MG63 (cell line): ENCODE measurements around the gene FES. TPM values are rescaled to one million over a fixed set of nuclear protein-coding genes. Genes with fewer than 3 reads are reported as not detected.
"Not testable (repeated sequence)": the region's sequence is repeated elsewhere in the genome, so short reads cannot be mapped to it uniquely, and the experiment has no call there.

ENCODE experiments used
- DNase-seq: peaks from one replicate; pipeline ENCODE4 v3.0.0-alpha.2; 2020
- H3K27me3 ChIP-seq: fragments of 250-450 bp; sonication (Bioruptor Pico); 2 replicates; pipeline ENCODE4 v1.5.1; 2020; ENCODE audit warnings: mild to moderate bottlenecking, moderate library complexity
- H3K36me3 ChIP-seq: fragments of 250-450 bp; sonication (Bioruptor Pico); 2 replicates; pipeline ENCODE4 v1.5.1; 2020; ENCODE audit warnings: mild to moderate bottlenecking, moderate library complexity
- H3K4me3 ChIP-seq: fragments of 250-450 bp; sonication (Bioruptor Pico); 2 replicates; pipeline ENCODE4 v1.5.1; 2020; ENCODE audit warnings: mild to moderate bottlenecking, moderate library complexity
- H3K9me3 ChIP-seq: fragments of 250-450 bp; sonication (Bioruptor Pico); 2 replicates; pipeline ENCODE4 v1.5.1; 2020; ENCODE audit warnings: mild to moderate bottlenecking, moderate library complexity
- total RNA-seq: library from RNA; depleted of rRNA; stranded (reverse); fragments of >200 nt; shearing (Covaris generic); gene quantifications from 2 replicates; pipeline ENCODE4 v1.2.3, GENCODE V29; 2014; ENCODE audit warnings: low replicate concordance; rRNA removed

The FES gene
- total RNA-seq = 10.5 and 13.7 TPM in 2 replicates

DNA sequence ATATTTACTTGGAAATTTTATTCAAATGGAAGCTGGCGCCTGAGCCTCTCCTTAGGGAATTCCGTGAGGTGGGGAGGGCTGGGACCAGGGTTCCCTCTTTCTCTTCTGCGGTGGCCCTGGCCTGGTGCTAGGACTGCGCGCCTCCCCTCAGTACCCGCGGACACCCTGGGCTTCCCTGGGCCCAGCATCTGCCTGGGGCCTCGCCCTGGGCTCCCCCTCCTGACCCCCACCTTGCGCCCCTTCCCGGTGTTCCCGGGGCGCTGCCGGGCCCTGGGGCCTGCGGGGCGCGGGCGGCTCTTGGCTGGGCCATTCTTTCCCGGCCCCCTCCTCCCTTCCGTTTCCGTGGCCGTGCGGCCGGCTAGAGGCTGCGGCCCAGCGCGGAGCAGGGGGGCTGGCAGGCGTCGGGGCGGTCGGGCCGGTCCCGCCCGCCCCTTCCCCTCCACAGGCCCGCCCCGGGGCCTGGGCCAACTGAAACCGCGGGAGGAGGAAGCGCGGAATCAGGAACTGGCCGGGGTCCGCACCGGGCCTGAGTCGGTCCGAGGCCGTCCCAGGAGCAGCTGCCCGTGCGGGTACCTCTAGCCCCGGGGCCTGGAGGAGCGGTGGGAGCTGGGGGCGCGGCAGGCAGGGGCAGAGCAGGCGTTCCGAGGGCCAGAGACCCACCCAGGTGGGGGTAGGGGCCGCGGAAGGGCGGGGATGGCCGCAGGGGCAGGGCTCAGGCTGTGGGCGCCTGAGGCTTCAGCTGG is at the start of gene FES:
Gene FES (plus strand): TSS at position 529 of the 743 bp plus-strand sequence. CDS start 542 bp downstream, outside the sequence.
- peak within 1 kb of the TSS; percentile 37 for H3K4me3 ChIP-seq
- peak; percentile 69 for DNase-seq
- H3K36me3 ChIP-seq = peaks cover 3% of the 10 kb centered on the region; the same call in 1 of the 2 replicates
- H3K9me3 ChIP-seq = no peaks in the 10 kb centered on the region
- no peaks in the 10 kb centered on the region for H3K27me3 ChIP-seq

DNA sequence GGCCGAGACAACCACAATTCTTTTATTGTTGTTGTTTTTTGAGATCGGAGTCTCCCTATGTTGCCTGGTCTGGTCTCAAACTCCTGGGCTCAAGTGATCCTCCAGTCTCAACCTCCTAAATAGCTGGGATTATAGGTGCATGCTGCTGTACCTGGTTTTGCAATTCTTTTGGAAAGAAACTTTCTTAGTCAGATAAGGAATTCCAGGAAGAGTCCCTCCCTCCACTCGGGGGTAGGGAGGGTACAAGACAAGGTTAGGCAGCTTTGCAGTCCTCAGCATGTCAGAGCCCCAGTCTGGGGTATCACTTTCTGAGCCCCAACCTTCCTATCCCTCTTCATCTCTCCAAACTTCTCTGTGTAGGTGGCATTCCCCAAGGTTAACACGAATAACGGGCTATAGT is 49.7 kb upstream of the FES start:
- Histone ChIP-seq H3K4me3 (no peak overlapping the region), H3K36me3 (no peaks in the 10 kb centered on the region), H3K9me3 (no peaks in the 10 kb centered on the region), H3K27me3 (no peaks in the 10 kb centered on the region)
- no peak for DNase-seq

DNA sequence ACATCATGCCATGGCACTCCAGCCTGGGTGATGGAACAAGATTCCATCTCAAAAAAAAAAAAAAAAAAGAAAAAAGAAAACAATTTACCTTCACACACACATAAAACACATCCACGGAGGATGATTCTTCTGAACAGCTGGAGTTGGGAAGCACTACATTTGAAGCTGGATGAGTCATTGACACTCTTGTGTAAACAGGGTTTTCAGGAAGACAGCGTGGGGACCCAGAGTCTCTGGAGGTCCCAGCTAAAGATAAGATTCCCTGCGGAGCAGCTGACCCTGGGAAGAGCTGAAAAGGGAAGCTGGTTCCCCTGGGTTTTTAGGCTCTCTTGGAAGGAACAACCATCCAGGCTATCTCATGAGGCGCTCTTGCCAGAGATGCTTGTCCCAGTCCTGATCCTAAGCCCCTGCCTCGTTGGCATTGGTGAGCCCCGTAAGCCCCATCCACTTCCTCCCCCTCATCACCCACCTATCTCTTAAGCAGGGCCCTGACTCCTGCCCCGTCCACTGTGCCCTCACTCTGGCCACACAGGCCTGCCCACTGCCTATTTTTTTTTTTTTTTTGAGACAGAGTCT is 47.9 kb upstream of the FES start:
- Histone ChIP-seq H3K9me3 (no peaks in the 10 kb centered on the region), H3K4me3 (no peak overlapping the region), H3K27me3 (no peaks in the 10 kb centered on the region), H3K36me3 (no peaks in the 10 kb centered on the region)
- no peak for DNase-seq

DNA sequence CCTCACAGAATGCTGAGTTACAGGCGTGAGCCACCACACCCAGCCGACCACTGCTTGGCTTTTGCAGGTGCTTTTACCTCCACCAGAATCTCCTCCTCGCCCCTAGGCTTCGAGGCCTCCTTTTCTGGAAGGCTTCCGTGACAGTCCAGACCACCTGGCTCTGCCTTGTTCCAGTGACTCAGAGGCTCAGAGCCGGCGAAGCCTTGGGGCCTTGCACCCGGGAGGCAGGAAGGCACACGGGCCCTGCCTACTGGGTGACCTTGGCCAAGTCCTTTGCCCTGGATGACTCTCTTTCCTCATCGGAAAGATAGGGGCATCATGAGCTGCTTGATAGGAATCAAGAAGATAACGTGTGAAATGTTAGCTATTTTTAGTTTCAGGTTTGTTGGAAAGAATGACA is 47.2 kb upstream of the FES start:
- H3K27me3 ChIP-seq = no peaks in the 10 kb centered on the region
- H3K9me3 ChIP-seq = no peaks in the 10 kb centered on the region
- no peaks in the 10 kb centered on the region for H3K36me3 ChIP-seq
- H3K4me3 ChIP-seq = no peak overlapping the region
- no peak for DNase-seq

DNA sequence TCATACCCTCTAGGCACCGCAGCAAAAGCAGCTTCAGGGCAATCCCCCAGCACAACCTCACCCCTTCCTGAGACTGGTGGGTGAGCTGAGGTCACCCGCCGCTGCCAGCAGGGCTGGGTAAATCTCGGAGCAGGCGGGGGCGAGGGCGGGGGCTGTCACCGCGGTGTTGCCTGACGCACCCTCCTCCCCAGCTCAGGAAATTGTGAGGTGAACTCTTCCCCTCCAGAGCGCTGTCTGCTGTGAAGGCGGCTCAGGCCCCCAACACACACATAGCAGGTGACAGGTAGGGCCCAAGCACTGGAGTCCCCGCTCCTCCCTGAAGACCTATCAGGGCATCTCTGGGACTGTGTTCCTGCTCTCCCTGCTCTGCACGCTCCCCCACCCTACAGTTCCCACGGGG is 46.2 kb upstream of the FES start:
- no peaks in the 10 kb centered on the region for H3K9me3 ChIP-seq
- DNase-seq = no peak
- H3K36me3 ChIP-seq = no peaks in the 10 kb centered on the region
- no peak overlapping the region for H3K4me3 ChIP-seq
- no peaks in the 10 kb centered on the region for H3K27me3 ChIP-seq

DNA sequence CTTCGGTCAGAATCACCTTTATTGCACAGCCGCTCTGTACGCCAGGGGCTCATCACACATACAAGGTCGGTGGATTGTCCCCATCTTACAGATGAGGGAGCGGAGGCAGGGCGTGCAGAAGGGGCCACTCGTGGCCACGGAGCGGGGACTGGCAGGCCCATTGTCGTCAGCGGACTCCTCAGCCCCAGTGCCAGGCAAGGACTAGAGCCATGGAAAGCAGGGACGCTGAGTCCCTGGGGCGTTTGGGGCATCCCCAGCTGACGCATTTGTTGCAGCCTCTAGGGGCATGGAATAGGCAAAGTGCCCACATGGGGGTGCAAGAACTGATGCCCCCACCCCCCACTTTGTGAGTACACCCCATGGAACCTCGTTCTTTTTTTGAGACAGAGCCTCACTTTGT is 45.8 kb upstream of the FES start:
- DNase-seq = no peak
- Histone ChIP-seq H3K4me3 (no peak overlapping the region), H3K27me3 (no peaks in the 10 kb centered on the region), H3K9me3 (no peaks in the 10 kb centered on the region), H3K36me3 (no peaks in the 10 kb centered on the region)

- Histone ChIP-seq H3K36me3 (no peaks in the 10 kb centered on the region), H3K9me3 (no peaks in the 10 kb centered on the region), H3K27me3 (no peaks in the 10 kb centered on the region), H3K4me3 (no peak overlapping the region)
- peak; percentile 79 for DNase-seq
Measured at GRCh38 chr15:90839187-90840071, 44.9 kb upstream of the FES start.

GRCh38 chr15:90840157-90840855 is 44.0 kb upstream of the FES start:
- DNase-seq = no peak
- H3K36me3 ChIP-seq = no peaks in the 10 kb centered on the region

GRCh38 chr15:90840954-90841353 is 43.4 kb upstream of the FES start:
- Histone ChIP-seq H3K36me3 (no peaks in the 10 kb centered on the region), H3K27me3 (no peaks in the 10 kb centered on the region)
- DNase-seq = no peak

More at GRCh38 chr15:90840157-90840855, 44.0 kb upstream of the FES start:
- no peaks in the 10 kb centered on the region for H3K9me3 ChIP-seq
- H3K27me3 ChIP-seq = no peaks in the 10 kb centered on the region
- H3K4me3 ChIP-seq = no peak overlapping the region

GRCh38 chr15:90844696-90845095 is 39.6 kb upstream of the FES start:
- no peaks in the 10 kb centered on the region for H3K36me3 ChIP-seq
- H3K27me3 ChIP-seq = no peaks in the 10 kb centered on the region
- DNase-seq = no peak
- no peaks in the 10 kb centered on the region for H3K9me3 ChIP-seq
- no peak overlapping the region for H3K4me3 ChIP-seq

More at GRCh38 chr15:90840954-90841353, 43.4 kb upstream of the FES start:
- no peak overlapping the region for H3K4me3 ChIP-seq
- no peaks in the 10 kb centered on the region for H3K9me3 ChIP-seq

DNA sequence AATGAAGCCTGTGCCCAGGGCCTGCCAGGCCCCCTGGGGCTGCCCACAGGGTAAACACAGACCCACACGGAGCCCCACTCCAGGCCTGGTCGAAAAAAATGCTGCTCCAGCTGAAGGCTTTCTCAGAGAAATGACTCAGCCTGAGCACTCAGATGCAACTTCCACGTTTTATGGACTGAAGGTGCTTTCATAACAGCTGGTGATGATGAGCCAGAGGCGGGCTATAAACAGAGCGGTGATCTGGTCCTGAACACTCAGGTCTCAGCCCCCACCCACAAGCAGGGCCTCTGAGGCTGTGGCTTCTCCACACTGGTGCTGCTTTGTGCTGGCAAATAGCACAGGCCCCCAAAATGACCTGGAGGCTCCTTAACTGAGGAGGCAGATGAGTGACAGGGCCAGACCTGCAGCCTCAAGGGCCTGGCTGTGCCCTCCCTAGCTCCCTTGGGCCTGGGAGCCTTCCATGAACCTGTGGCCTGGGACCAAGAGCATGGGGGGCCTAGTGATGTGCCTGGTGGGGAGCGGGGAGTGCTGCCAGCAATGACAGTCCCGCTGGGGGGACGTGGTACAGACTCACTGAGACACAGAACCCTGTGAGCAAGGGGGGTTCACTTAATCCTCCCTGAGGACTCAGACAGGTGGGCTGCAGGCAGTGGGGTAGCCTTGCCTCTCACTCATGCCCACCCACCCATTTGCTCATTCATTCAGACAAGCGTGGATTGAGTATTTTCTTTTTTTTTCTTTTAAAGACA is 38.9 kb upstream of the FES start:
- no peaks in the 10 kb centered on the region for H3K36me3 ChIP-seq
- no peaks in the 10 kb centered on the region for H3K9me3 ChIP-seq
- H3K27me3 ChIP-seq = no peaks in the 10 kb centered on the region
- peak; percentile 98 for DNase-seq
- no peak overlapping the region for H3K4me3 ChIP-seq

- not testable (repeated sequence) for H3K27me3 ChIP-seq, H3K36me3 ChIP-seq, H3K4me3 ChIP-seq, H3K9me3 ChIP-seq, DNase-seq
Measured at GRCh38 chr15:90849424-90849823, 34.9 kb upstream of the FES start.

- H3K27me3 ChIP-seq = no peaks in the 10 kb centered on the region
- no peak overlapping the region for H3K4me3 ChIP-seq
- H3K9me3 ChIP-seq = no peaks in the 10 kb centered on the region
- DNase-seq = no peak
- H3K36me3 ChIP-seq = no peaks in the 10 kb centered on the region
Measured at GRCh38 chr15:90851114-90851513, 33.2 kb upstream of the FES start.

DNA sequence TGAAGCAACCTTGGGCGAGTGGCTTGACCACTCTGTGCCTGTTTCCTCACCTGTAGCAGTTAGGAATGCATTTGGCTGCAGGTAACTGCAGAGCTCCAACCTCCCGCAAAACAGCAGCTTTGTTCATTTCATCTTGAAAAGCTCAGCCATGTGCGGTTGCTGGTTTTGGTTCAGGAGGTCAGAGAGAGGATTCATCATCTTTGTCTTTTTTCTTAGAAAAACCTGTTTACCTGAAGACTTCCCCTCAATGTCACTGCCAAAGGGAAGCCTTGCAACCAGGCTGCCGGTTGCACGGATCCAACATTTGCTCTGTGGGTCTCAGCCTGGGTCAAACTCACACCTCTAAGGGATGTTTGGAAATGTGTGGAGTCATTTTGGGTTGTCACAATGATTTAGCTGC is 32.4 kb upstream of the FES start:
- H3K27me3 ChIP-seq = no peaks in the 10 kb centered on the region
- H3K4me3 ChIP-seq = no peak overlapping the region
- no peak for DNase-seq

DNA sequence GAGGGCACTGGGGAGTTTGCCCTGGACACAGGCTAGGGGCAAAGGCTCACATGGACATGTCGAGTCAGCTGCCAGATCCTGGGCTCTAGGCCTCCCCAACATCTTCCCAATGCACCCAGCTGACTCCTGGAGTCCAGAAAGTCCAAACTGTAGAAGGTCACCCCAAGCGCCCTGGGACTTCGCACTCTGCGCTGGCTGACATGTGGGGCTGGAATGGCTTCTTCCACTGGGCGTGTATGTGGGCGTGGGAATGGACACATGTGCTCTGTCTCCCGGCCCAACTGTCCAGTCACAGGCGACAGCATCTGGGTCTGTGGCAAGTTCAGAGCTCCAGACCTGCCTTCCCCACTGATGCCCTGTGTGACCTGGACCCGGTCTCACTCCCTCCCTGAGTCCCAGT is 29.2 kb upstream of the FES start:
- Histone ChIP-seq H3K9me3 (no peaks in the 10 kb centered on the region), H3K27me3 (no peaks in the 10 kb centered on the region), H3K36me3 (no peaks in the 10 kb centered on the region), H3K4me3 (no peak overlapping the region)
- no peak for DNase-seq

More for the DNA sequence above, 32.4 kb upstream of the FES start:
- Histone ChIP-seq H3K36me3 (no peaks in the 10 kb centered on the region), H3K9me3 (no peaks in the 10 kb centered on the region)

DNA sequence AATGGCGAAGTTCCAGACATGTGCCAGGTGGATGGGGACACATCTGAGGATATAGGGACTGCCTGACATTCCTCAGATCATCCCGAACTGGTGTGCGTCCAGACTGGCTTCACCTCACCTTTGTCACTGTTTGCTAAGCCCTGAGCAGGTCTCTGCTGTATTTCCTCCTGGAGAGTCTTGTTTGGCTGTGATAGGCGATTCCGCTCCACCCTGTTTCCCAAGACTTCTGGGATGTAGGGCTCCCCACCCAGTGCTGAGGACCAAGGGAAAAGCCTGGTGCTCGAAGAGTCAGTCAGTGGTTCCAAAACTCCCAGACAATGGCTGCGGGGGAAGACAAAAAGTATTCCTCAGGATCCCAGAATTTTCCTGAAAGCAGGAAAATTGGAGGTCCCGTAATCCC is 27.0 kb upstream of the FES start:
- Histone ChIP-seq H3K36me3 (no peaks in the 10 kb centered on the region), H3K4me3 (no peak overlapping the region), H3K27me3 (no peaks in the 10 kb centered on the region), H3K9me3 (no peaks in the 10 kb centered on the region)
- DNase-seq = no peak
